Fibroblast of villous mesenchyme (primary cell): ENCODE data around the gene PHETA1. TPM values are rescaled to one million over a fixed set of nuclear protein-coding genes. Genes with fewer than 3 reads are reported as not detected.
"Not testable (repeated sequence)": the region's sequence is repeated elsewhere in the genome, so short reads cannot be mapped to it uniquely, and the experiment has no call there.

Experiments
- DNase-seq: peaks from one replicate; pipeline ENCODE4 v3.0.0-alpha.2; 2010; ENCODE audit warnings: low read depth
- H3K4me3 ChIP-seq: 2 replicates; pipeline ENCODE4 v1.5.1; 2011; ENCODE audit warnings: low read depth, mild to moderate bottlenecking, low read length
- total RNA-seq: library from RNA; depleted of rRNA; stranded (reverse); fragments of >200 nt; gene quantifications from 2 replicates; pipeline ENCODE4 v1.2.3, GENCODE V29; 2012
- TF ChIP-seq, protein P1 (sequence below): IDR thresholded peaks from 2 replicates; pipeline ENCODE4 v1.5.1; 2012; ENCODE audit warnings: low read depth, mild to moderate bottlenecking, low read length; ENCODE audit not compliant: insufficient read depth

PHETA1 gene
- total RNA-seq, 1 donor = 15.5 TPM

DNA sequence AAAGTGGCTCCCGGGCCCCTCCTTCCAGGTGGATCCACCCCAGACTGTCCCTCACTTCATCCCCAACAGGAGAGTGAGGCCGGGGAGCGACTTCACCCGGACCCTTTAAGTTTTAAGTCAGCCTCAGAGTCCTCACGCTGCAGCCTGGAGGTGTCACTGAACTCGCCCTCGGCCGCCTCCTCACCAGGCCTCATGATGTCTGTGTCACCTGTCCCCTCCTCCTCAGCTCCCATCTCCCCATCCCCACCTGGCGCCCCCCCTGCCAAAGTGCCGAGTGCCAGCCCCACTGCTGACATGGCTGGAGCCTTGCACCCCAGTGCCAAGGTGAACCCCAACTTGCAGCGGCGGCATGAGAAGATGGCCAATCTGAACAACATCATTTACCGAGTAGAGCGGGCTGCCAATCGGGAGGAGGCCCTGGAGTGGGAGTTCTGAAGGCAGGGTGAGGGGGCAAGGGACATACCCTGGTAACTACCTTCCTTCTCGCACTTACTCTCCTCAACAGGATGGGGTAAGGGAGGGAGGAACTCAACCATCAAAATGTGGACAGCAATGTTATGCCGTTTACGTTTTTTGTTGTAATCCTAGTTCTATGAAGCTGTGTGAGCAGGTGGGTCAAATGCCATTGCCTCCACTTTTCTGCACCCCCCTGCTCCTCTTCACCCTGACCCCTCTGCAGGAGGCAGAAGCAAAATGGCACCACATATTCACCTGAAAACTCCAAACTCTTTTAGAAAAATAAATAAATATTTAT, 20.8 kb downstream of the PHETA1 start:
- no peak for DNase-seq
- TF ChIP-seq, protein P1, sequence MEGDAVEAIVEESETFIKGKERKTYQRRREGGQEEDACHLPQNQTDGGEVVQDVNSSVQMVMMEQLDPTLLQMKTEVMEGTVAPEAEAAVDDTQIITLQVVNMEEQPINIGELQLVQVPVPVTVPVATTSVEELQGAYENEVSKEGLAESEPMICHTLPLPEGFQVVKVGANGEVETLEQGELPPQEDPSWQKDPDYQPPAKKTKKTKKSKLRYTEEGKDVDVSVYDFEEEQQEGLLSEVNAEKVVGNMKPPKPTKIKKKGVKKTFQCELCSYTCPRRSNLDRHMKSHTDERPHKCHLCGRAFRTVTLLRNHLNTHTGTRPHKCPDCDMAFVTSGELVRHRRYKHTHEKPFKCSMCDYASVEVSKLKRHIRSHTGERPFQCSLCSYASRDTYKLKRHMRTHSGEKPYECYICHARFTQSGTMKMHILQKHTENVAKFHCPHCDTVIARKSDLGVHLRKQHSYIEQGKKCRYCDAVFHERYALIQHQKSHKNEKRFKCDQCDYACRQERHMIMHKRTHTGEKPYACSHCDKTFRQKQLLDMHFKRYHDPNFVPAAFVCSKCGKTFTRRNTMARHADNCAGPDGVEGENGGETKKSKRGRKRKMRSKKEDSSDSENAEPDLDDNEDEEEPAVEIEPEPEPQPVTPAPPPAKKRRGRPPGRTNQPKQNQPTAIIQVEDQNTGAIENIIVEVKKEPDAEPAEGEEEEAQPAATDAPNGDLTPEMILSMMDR = no peak
- no peak overlapping the region for H3K4me3 ChIP-seq

DNA sequence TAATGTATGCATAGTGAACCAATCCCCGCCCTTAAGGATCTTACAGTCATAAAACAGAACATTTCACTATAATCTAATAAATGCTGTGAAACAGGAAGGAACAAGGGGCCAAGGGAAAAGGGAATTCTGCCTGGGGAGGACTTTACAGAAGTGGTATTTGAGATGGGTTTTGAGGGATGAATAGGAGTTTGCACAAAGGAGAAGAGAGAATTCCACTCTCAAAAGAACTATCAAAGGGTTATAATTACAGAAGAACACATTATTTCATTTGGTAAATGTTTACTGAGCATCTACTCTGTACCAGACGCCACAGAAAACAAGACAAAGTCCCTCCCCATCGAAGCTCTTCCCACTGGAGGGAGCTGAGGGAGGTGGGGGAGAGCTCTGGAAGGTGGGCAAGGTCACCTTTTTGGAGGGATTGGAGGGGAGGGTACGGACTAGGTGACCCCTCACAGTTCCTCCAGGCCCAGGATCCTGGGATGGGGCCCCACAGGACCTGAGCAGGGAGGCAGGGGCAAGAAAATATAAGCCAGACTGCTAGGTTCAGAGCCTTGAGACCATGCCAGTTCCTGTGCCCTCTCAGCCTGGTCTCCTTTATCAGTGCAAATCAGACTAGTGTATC, 24.5 kb downstream of the PHETA1 start:
- no peak overlapping the region for H3K4me3 ChIP-seq
- no peak for DNase-seq
- TF ChIP-seq, protein P1 = no peak

DNA sequence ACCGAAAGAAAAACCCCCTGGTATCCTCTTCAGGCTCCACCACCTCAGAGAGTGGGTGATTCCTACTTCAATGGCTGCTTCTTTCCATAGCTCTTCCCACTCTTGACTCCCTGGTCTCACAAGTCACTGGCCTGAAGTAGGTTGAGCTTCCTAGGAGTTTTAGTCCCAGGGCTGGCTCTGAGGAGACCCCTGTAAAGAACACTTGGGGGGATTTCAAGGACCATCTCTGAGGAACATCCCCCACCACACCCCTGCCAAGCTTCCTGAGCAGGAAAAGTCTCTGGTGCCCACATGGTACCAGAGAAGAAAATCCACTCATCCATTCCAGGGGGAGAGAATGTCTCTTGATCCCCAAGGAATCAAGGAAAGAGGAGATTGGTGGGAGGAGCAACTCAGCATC, 25.7 kb downstream of the PHETA1 start:
- TF ChIP-seq, protein P1 = no peak
- no peak for DNase-seq
- H3K4me3 ChIP-seq = no peak overlapping the region

DNA sequence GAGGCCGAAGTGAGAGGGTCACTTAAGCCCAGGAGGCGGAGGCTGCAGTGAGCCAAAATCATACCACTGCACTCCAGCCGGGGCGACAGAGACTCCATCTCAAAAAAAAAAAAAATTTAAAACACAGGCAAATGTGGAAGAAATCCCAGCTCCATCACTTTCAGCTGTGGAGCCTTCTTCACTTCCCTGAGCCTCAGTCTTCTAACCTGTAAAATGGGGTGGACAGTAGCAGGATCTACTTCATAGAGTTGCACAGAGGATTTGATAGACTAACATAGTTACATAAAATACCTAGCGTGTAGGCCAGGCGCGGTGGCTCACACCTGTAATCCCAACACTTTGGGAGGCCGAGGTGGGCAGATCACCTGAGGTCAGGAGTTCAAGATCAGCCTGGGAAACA, 26.5 kb downstream of the PHETA1 start:
- no peak overlapping the region for H3K4me3 ChIP-seq
- DNase-seq = no peak
- TF ChIP-seq, protein P1 = no peak

DNA sequence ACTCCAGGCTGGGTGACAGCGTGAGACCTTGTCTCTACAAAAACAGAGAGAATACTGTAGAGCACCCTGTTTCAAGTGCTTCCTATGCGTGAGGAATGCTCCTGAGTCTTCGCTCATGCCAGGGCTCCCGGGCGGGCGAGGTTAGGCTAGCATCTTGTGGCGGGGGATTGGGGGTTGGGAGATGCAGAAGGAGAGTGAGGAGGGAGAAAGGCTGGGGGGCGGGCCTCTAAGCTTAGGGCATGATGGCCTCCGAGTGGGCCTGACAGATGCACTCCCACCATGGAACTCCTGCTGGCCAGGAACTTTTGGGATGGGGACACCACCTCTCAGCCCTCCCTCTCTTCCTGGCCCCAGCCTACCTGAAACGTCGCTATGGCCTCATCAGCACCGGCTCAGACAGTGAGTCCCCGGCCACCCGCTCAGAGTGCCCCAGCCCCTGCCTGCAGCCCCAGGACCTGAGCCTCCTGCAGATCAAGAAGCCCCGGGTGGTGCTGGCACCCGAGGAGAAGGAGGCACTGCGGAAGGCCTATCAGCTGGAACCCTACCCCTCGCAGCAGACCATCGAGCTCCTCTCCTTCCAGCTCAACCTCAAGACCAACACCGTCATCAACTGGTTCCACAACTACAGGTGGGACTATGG, 27.3 kb downstream of the PHETA1 start:
- no peak overlapping the region for H3K4me3 ChIP-seq
- TF ChIP-seq, protein P1 = no peak
- no peak for DNase-seq

DNA sequence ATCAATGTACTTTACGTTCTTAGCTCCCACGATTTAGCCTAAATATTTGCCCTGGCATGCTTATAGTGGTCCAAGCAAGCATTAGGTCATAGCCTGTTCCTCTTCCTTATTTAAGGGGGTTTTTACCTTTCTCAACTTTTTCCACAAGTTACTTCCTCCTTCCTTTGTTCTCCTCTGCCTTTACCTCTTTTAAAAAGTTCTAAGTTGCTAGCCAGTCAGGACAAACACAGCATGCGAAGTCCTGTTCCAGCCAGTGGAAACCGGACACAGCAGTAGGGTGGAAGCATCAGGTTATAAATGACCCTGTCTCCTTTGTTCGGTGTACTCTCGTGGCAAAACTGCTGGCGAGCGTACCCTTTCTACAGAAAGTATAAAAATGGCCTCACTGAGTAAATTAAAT, 28.2 kb downstream of the PHETA1 start:
- not testable (repeated sequence) for H3K4me3 ChIP-seq, DNase-seq

DNA sequence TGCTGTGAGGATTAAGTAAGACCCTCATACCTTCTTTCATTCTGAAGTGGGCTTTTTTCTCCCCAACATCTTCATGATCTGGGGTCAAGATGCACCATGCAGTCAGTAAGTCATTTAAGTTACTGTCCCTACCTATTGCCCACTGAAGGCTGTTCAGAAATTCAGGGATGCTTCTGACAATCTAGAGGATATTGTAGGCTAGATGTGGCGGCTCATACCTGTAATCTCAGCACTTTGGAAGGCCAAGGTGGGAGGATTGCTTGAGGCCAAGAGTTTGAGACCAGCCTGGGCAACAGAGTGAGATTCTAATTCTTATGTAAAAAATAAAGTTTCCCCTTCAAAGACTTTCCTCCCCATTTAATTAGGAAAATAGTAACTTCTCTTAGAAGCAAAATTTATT, 28.7 kb downstream of the PHETA1 start:
- DNase-seq = no peak

More for the DNA sequence above, 28.7 kb downstream of the PHETA1 start:
- TF ChIP-seq, protein P1 = no peak
- H3K4me3 ChIP-seq = no peak overlapping the region
